WERI-Rb-1 (cell line): Measurements from ENCODE around the gene HDAC9.

Experiments
- DNase-seq: peaks from one replicate; pipeline ENCODE4 v3.0.0-alpha.2; 2020
- H3K27ac ChIP-seq: fragments of 250-450 bp; sonication (Bioruptor Pico); 2 replicates; pipeline ENCODE4 v1.5.1; 2020; ENCODE audit warnings: mild to moderate bottlenecking, moderate library complexity
- H3K27me3 ChIP-seq: fragments of 250-450 bp; sonication (Bioruptor Pico); 2 replicates; pipeline ENCODE4 v1.5.1; 2021; ENCODE audit warnings: mild to moderate bottlenecking, low read depth, moderate library complexity; ENCODE audit not compliant: insufficient read depth, severe bottlenecking
- H3K36me3 ChIP-seq: fragments of 250-450 bp; sonication (Bioruptor Pico); 2 replicates; pipeline ENCODE4 v1.5.1; 2020; ENCODE audit warnings: mild to moderate bottlenecking, moderate library complexity
- H3K4me3 ChIP-seq: 2 replicates; pipeline ENCODE4 v1.5.1; 2011; ENCODE audit warnings: low read depth, mild to moderate bottlenecking, control low read depth, low read length
- H3K9me3 ChIP-seq: fragments of 250-450 bp; sonication (Bioruptor Pico); 2 replicates; pipeline ENCODE4 v1.5.1; 2021; ENCODE audit warnings: mild to moderate bottlenecking, moderate library complexity; ENCODE audit not compliant: severe bottlenecking
- CTCF ChIP-seq: IDR thresholded peaks from 2 replicates; pipeline ENCODE4 v1.5.1; 2011; ENCODE audit warnings: low read depth, mild to moderate bottlenecking, control low read depth, inconsistent platforms, low read length

Gene HDAC9

GRCh38 chr7:18509481-18509880 lies 13.9 kb downstream of the HDAC9 start:
- H3K36me3 ChIP-seq: no peaks in the 10 kb centered on the region
- no peak for TF ChIP-seq CTCF
- H3K27ac ChIP-seq: no peak overlapping the region
- H3K27me3 ChIP-seq: no peaks in the 10 kb centered on the region
- no peak overlapping the region for H3K4me3 ChIP-seq
- H3K9me3 ChIP-seq: no peaks in the 10 kb centered on the region
- DNase-seq: no peak

GRCh38 chr7:18511351-18512140 lies 16.0 kb downstream of the HDAC9 start:
- DNase-seq: no peak
- no peaks in the 10 kb centered on the region for H3K36me3 ChIP-seq
- no peaks in the 10 kb centered on the region for H3K27me3 ChIP-seq
- H3K9me3 ChIP-seq: no peaks in the 10 kb centered on the region
- no peak overlapping the region for H3K4me3 ChIP-seq
- TF ChIP-seq CTCF: no peak
- no peak overlapping the region for H3K27ac ChIP-seq

- Histone ChIP-seq H3K4me3 (no peak overlapping the region), H3K27ac (no peak overlapping the region), H3K9me3 (no peaks in the 10 kb centered on the region), H3K27me3 (no peaks in the 10 kb centered on the region), H3K36me3 (no peaks in the 10 kb centered on the region)
- no peak for TF ChIP-seq CTCF
- no peak for DNase-seq
Measured at GRCh38 chr7:18513343-18513742, 17.8 kb downstream of the HDAC9 start.

GRCh38 chr7:18515067-18515466 lies 19.5 kb downstream of the HDAC9 start:
- Histone ChIP-seq H3K9me3 (no peaks in the 10 kb centered on the region), H3K27me3 (no peaks in the 10 kb centered on the region), H3K27ac (no peak overlapping the region), H3K36me3 (no peaks in the 10 kb centered on the region), H3K4me3 (no peak overlapping the region)
- no peak for DNase-seq
- no peak for TF ChIP-seq CTCF

- H3K27me3 ChIP-seq: no peaks in the 10 kb centered on the region
- no peak for TF ChIP-seq CTCF
- H3K27ac ChIP-seq: no peak overlapping the region
- H3K4me3 ChIP-seq: no peak overlapping the region
- H3K36me3 ChIP-seq: no peaks in the 10 kb centered on the region
- H3K9me3 ChIP-seq: no peaks in the 10 kb centered on the region
- DNase-seq: no peak
Measured at GRCh38 chr7:18517646-18518045, 22.1 kb downstream of the HDAC9 start.

- TF ChIP-seq CTCF: no peak
- Histone ChIP-seq H3K27ac (no peak overlapping the region), H3K36me3 (no peaks in the 10 kb centered on the region), H3K27me3 (no peaks in the 10 kb centered on the region), H3K9me3 (no peaks in the 10 kb centered on the region), H3K4me3 (no peak overlapping the region)
- no peak for DNase-seq
Measured at GRCh38 chr7:18518555-18518954, 23.0 kb downstream of the HDAC9 start.
